ENCODE measurements around the gene DYNC1I1.

Gene DYNC1I1

DNA sequence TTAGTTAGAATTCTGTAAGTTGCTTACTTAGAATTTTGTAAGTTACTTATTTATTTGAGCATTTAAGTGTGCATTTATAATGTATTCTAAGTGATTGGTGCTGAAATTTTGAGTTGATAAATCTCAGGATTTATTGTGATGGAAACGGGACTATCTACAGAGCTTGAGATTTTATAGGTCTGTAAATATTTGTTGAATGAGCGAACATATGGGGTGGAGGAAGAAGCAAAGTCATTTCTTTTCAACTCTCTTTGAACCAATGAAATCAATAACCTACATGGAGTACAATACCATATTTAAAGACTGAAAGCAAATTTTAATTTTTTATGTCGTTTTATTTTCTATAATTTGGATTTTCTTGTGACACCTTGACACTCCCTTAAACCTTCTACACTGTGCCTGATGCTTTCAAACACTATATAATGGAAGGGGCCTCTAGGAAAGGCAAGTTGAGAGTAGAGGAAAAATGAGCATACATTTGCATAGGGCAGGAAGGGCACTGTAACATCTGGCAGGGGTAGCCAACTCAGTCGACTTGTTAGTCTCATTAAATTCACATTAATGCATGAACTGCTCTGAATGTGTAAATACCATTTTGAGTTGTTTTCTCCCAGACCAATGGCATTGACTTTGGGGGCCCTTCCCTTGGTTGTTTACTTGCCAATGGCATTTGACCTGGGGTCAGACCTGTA lies 204.2 kb downstream of the DYNC1I1 start:
- Histone ChIP-seq H3K36me3 (ENCODE audit: control insufficient read depth in 1 of 2, insufficient read depth in 2 of 2, low read length in 2 of 2) (no peaks in the 10 kb centered on the region), H3K4me1 (ENCODE audit: control insufficient read depth in 1 of 2, insufficient read depth in 2 of 2, low read length in 2 of 2) (no peaks in the 10 kb centered on the region), H2BK5ac (ENCODE audit: low read depth, low read length, poor library complexity) (no peak overlapping the region), H3K9me3 (ENCODE audit: insufficient read depth, low read depth, low read length) (no peaks in the 10 kb centered on the region), H3K79me1 (ENCODE audit: low read length) (no peaks in the 10 kb centered on the region), H3K4me3 (ENCODE audit: low read depth, low read length) (no peak overlapping the region), H2BK120ac (ENCODE audit: insufficient read depth, low read length, poor library complexity) (no peak overlapping the region), H2BK12ac (ENCODE audit: low read length) (no peak overlapping the region), H3K27me3 (ENCODE audit: insufficient read depth, low read length) (no peaks in the 10 kb centered on the region), H3K4me2 (ENCODE audit: low read length) (no peak overlapping the region), H3K79me2 (ENCODE audit: control insufficient read depth, insufficient read depth, low read length, poor library complexity) (no peaks in the 10 kb centered on the region), H3K14ac (ENCODE audit: low read length) (no peak overlapping the region), H3K27ac (ENCODE audit: low read depth, low read length) (no peak overlapping the region), H3K23ac (ENCODE audit: low read length) (no peak overlapping the region), H4K91ac (ENCODE audit: low read depth, low read length) (no peak overlapping the region), H3K18ac (ENCODE audit: low read length) (no peak overlapping the region), H4K8ac (ENCODE audit: low read depth, low read length) (no peak overlapping the region), H3K9ac (ENCODE audit: low read length) (no peak overlapping the region), H2AK5ac (ENCODE audit: low read length) (no peak overlapping the region), H2AFZ (ENCODE audit: insufficient read depth, low read length, poor library complexity) (no peak overlapping the region), H3K4ac (ENCODE audit: low read depth, low read length) (no peak overlapping the region), H4K12ac (ENCODE audit: low read depth, low read length) (no peak overlapping the region)
- no peak for DNase-seq
- WGBS (ENCODE audit: extremely low coverage, insufficient coverage, insufficient read length) = no CpG with 5 or more reads among the region's 4 CpGs

DNA sequence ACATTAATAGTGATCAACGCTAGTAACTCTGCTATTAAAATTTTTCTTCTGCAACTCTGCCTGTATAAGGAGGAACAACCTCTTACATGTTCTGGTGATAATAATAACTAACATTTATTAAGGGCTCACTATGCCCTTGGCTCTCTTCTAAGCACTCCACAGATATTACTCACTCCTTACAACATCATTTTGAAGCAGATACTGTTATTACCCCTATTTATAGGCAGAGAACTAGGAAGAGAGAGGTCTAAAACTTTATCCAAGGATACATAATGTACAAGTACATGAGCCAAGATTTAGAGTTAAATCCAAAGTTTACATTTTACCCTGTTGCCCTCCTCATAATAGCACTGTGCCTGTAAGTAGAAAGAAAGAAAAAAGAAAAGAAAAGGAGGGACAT lies 205.6 kb downstream of the DYNC1I1 start:
- Histone ChIP-seq H3K14ac (ENCODE audit: low read length) (no peak overlapping the region), H3K4ac (ENCODE audit: low read depth, low read length) (no peak overlapping the region), H3K79me1 (ENCODE audit: low read length) (no peaks in the 10 kb centered on the region), H3K9ac (ENCODE audit: low read length) (no peak overlapping the region), H3K23ac (ENCODE audit: low read length) (no peak overlapping the region), H3K79me2 (ENCODE audit: control insufficient read depth, insufficient read depth, low read length, poor library complexity) (no peaks in the 10 kb centered on the region), H3K27me3 (ENCODE audit: insufficient read depth, low read length) (no peaks in the 10 kb centered on the region), H3K27ac (ENCODE audit: low read depth, low read length) (no peak overlapping the region), H3K4me2 (ENCODE audit: low read length) (no peak overlapping the region), H3K18ac (ENCODE audit: low read length) (no peak overlapping the region), H3K9me3 (ENCODE audit: insufficient read depth, low read depth, low read length) (no peaks in the 10 kb centered on the region), H2BK120ac (ENCODE audit: insufficient read depth, low read length, poor library complexity) (no peak overlapping the region), H3K4me1 (ENCODE audit: control insufficient read depth in 1 of 2, insufficient read depth in 2 of 2, low read length in 2 of 2) (no peaks in the 10 kb centered on the region), H3K36me3 (ENCODE audit: control insufficient read depth in 1 of 2, insufficient read depth in 2 of 2, low read length in 2 of 2) (no peaks in the 10 kb centered on the region), H4K8ac (ENCODE audit: low read depth, low read length) (no peak overlapping the region), H3K4me3 (ENCODE audit: low read depth, low read length) (no peak overlapping the region), H4K91ac (ENCODE audit: low read depth, low read length) (no peak overlapping the region), H2BK12ac (ENCODE audit: low read length) (no peak overlapping the region), H2AFZ (ENCODE audit: insufficient read depth, low read length, poor library complexity) (no peak overlapping the region), H4K12ac (ENCODE audit: low read depth, low read length) (no peak overlapping the region), H2AK5ac (ENCODE audit: low read length) (no peak overlapping the region), H2BK5ac (ENCODE audit: low read depth, low read length, poor library complexity) (no peak overlapping the region)
- WGBS (ENCODE audit: extremely low coverage, insufficient coverage, insufficient read length) = no CpG with 5 or more reads among the region's 1 CpG
- DNase-seq = no peak

DNA sequence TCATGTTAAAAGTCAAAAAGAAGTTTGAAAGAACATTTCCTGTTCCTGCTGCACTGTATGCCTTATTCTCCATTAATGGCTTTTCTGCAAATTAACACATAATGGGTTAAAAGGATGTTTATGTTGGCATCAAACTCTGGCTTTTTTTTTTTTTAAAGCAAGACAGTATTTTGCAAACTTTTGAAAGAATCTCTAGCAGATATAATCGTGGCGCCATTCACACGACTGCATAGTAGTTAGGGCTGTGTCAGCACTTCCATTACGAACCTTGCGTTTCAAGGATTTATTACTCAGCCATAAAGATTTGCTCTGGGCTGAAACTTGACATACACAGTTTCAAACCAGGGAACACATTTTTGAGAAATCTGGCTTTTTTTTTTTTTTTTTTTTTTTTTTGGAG lies 207.8 kb downstream of the DYNC1I1 start:
- Histone ChIP-seq H3K79me2 (ENCODE audit: control insufficient read depth, insufficient read depth, low read length, poor library complexity) (no peaks in the 10 kb centered on the region), H3K4ac (ENCODE audit: low read depth, low read length) (no peak overlapping the region), H2AFZ (ENCODE audit: insufficient read depth, low read length, poor library complexity) (no peak overlapping the region), H3K36me3 (ENCODE audit: control insufficient read depth in 1 of 2, insufficient read depth in 2 of 2, low read length in 2 of 2) (no peaks in the 10 kb centered on the region), H2AK5ac (ENCODE audit: low read length) (no peak overlapping the region), H3K4me1 (ENCODE audit: control insufficient read depth in 1 of 2, insufficient read depth in 2 of 2, low read length in 2 of 2) (no peaks in the 10 kb centered on the region), H2BK120ac (ENCODE audit: insufficient read depth, low read length, poor library complexity) (no peak overlapping the region), H3K27ac (ENCODE audit: low read depth, low read length) (no peak overlapping the region), H3K23ac (ENCODE audit: low read length) (no peak overlapping the region), H3K4me2 (ENCODE audit: low read length) (no peak overlapping the region), H4K8ac (ENCODE audit: low read depth, low read length) (no peak overlapping the region), H3K14ac (ENCODE audit: low read length) (no peak overlapping the region), H3K79me1 (ENCODE audit: low read length) (no peaks in the 10 kb centered on the region), H2BK5ac (ENCODE audit: low read depth, low read length, poor library complexity) (no peak overlapping the region), H3K27me3 (ENCODE audit: insufficient read depth, low read length) (no peaks in the 10 kb centered on the region), H3K4me3 (ENCODE audit: low read depth, low read length) (no peak overlapping the region), H4K12ac (ENCODE audit: low read depth, low read length) (no peak overlapping the region), H2BK12ac (ENCODE audit: low read length) (no peak overlapping the region), H3K18ac (ENCODE audit: low read length) (no peak overlapping the region), H3K9me3 (ENCODE audit: insufficient read depth, low read depth, low read length) (no peaks in the 10 kb centered on the region), H3K9ac (ENCODE audit: low read length) (no peak overlapping the region), H4K91ac (ENCODE audit: low read depth, low read length) (no peak overlapping the region)
- WGBS (ENCODE audit: extremely low coverage, insufficient coverage, insufficient read length) = no CpG with 5 or more reads among the region's 5 CpGs
- DNase-seq = no peak

DNA sequence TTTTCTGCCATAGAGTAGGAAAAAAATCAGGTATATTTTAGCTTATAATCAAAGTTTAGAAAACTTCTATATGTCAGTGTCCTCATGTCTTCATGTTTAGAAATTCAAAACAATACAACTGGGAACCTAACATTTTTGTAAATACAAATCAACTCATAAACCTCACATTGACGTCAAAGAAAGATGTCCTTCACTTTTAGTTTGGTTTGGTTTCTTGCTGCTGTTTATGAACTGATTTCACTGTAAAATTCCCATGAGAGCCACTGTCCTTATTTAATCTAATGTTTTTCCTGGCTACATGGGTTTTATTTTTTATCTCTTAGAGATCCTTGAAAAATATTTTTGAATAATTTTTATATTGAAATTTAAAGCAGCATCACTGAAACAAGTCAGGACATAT lies 208.4 kb downstream of the DYNC1I1 start:
- H3K23ac ChIP-seq (ENCODE audit: low read length) = no peak overlapping the region
- no peak overlapping the region for H3K9ac ChIP-seq (ENCODE audit: low read length)
- no peaks in the 10 kb centered on the region for H3K27me3 ChIP-seq (ENCODE audit: insufficient read depth, low read length)
- no peak overlapping the region for H3K4ac ChIP-seq (ENCODE audit: low read depth, low read length)
- H3K4me1 ChIP-seq (ENCODE audit: control insufficient read depth in 1 of 2, insufficient read depth in 2 of 2, low read length in 2 of 2) = no peaks in the 10 kb centered on the region
- H4K91ac ChIP-seq (ENCODE audit: low read depth, low read length) = no peak overlapping the region
- no peaks in the 10 kb centered on the region for H3K9me3 ChIP-seq (ENCODE audit: insufficient read depth, low read depth, low read length)
- H3K4me2 ChIP-seq (ENCODE audit: low read length) = no peak overlapping the region
- no peak overlapping the region for H2BK120ac ChIP-seq (ENCODE audit: insufficient read depth, low read length, poor library complexity)
- no peaks in the 10 kb centered on the region for H3K79me1 ChIP-seq (ENCODE audit: low read length)
- H2AK5ac ChIP-seq (ENCODE audit: low read length) = no peak overlapping the region
- no CpG with 5 or more reads among the region's 1 CpG for WGBS (ENCODE audit: extremely low coverage, insufficient coverage, insufficient read length)
- H2BK12ac ChIP-seq (ENCODE audit: low read length) = no peak overlapping the region
- no peak overlapping the region for H3K27ac ChIP-seq (ENCODE audit: low read depth, low read length)
- no peak overlapping the region for H3K18ac ChIP-seq (ENCODE audit: low read length)
- no peaks in the 10 kb centered on the region for H3K79me2 ChIP-seq (ENCODE audit: control insufficient read depth, insufficient read depth, low read length, poor library complexity)
- H3K36me3 ChIP-seq (ENCODE audit: control insufficient read depth in 1 of 2, insufficient read depth in 2 of 2, low read length in 2 of 2) = no peaks in the 10 kb centered on the region
- DNase-seq = no peak
- H3K4me3 ChIP-seq (ENCODE audit: low read depth, low read length) = no peak overlapping the region
- no peak overlapping the region for H2AFZ ChIP-seq (ENCODE audit: insufficient read depth, low read length, poor library complexity)
- no peak overlapping the region for H3K14ac ChIP-seq (ENCODE audit: low read length)
- H4K8ac ChIP-seq (ENCODE audit: low read depth, low read length) = no peak overlapping the region
- H2BK5ac ChIP-seq (ENCODE audit: low read depth, low read length, poor library complexity) = no peak overlapping the region
- no peak overlapping the region for H4K12ac ChIP-seq (ENCODE audit: low read depth, low read length)

All from trophoblast cell (in vitro differentiated cells and primary cell).